H9 (cell line): ENCODE results near the gene KIZ. TPM values are rescaled to one million over a fixed set of nuclear protein-coding genes. Genes with fewer than 3 reads are reported as not detected.

ENCODE experiments used
- DNase-seq: peaks from one replicate; pipeline ENCODE4 v3.0.0-alpha.2; 2017
- H2AFZ ChIP-seq: one replicate; pipeline ENCODE4 v1.6.1; 2013; ENCODE audit warnings: mild to moderate bottlenecking, low read length, control low read depth, moderate library complexity
- H2AK5ac ChIP-seq: 2 replicates; pipeline ENCODE4 v1.6.1; 2013; ENCODE audit warnings: low read length, control low read depth, mixed read lengths; ENCODE audit not compliant: insufficient read length
- H2BK120ac ChIP-seq: one replicate; pipeline ENCODE4 v1.6.1; 2013; ENCODE audit warnings: low read depth, mild to moderate bottlenecking, low read length, control low read depth, inconsistent platforms; ENCODE audit not compliant: poor library complexity, severe bottlenecking
- H2BK12ac ChIP-seq: 2 replicates; pipeline ENCODE4 v1.6.1; 2013; ENCODE audit warnings: low read length, control low read depth, mixed read lengths, low read depth; ENCODE audit not compliant: insufficient read length
- H2BK15ac ChIP-seq: 2 replicates; pipeline ENCODE4 v1.6.1; 2013; ENCODE audit warnings: low read depth, low read length, control low read depth
- H2BK20ac ChIP-seq: one replicate; pipeline ENCODE4 v1.6.1; 2013; ENCODE audit warnings: low read depth, mild to moderate bottlenecking, low read length, control low read depth, inconsistent platforms; ENCODE audit not compliant: poor library complexity, severe bottlenecking
- H2BK5ac ChIP-seq: 2 replicates; pipeline ENCODE4 v1.6.1; 2013; ENCODE audit warnings: low read length, control low read depth, mixed read lengths; ENCODE audit not compliant: insufficient read length
- H3K14ac ChIP-seq: 2 replicates; pipeline ENCODE4 v1.6.1; 2013; ENCODE audit warnings: low read length, control low read depth; ENCODE audit not compliant: insufficient read depth
- H3K18ac ChIP-seq: 2 replicates; pipeline ENCODE4 v1.6.1; 2013; ENCODE audit warnings: low read depth, mild to moderate bottlenecking, mixed read lengths, low read length, control low read depth; ENCODE audit not compliant: insufficient read length
- H3K23ac ChIP-seq: 2 replicates; pipeline ENCODE4 v1.6.1; 2013; ENCODE audit warnings: low read length, control low read depth, mixed read lengths, low read depth; ENCODE audit not compliant: insufficient read length
- H3K23me2 ChIP-seq: 2 replicates; pipeline ENCODE4 v1.6.1; 2013; ENCODE audit warnings: low read depth, mild to moderate bottlenecking, mixed read lengths, low read length, control low read depth; ENCODE audit not compliant: insufficient read length, poor library complexity, severe bottlenecking
- H3K27ac ChIP-seq: 2 replicates; pipeline ENCODE4 v1.5.1; 2013; ENCODE audit warnings: low read length, control low read depth, mixed read lengths, low read depth; ENCODE audit not compliant: insufficient read length
- H3K27me3 ChIP-seq: 2 replicates; pipeline ENCODE4 v1.6.1; 2013; ENCODE audit warnings: low read length, control low read depth, inconsistent platforms; ENCODE audit not compliant: insufficient read depth
- H3K4ac ChIP-seq: 2 replicates; pipeline ENCODE4 v1.6.1; 2013; ENCODE audit warnings: low read depth, mild to moderate bottlenecking, control low read depth, inconsistent platforms, low read length, moderate library complexity
- H3K4me1 ChIP-seq: 2 replicates; pipeline ENCODE4 v1.6.1; 2013; ENCODE audit warnings: low read length, control low read depth, inconsistent platforms; ENCODE audit not compliant: insufficient read depth
- H3K4me2 ChIP-seq: 2 replicates; pipeline ENCODE4 v1.6.1; 2013; ENCODE audit warnings: low read length, control low read depth, mixed read lengths; ENCODE audit not compliant: insufficient read length, insufficient read depth
- H3K56ac ChIP-seq: 2 replicates; pipeline ENCODE4 v1.6.1; 2013; ENCODE audit warnings: low read depth, mild to moderate bottlenecking, mixed read lengths, low read length, control low read depth; ENCODE audit not compliant: insufficient read length
- H3K79me1 ChIP-seq: 2 replicates; pipeline ENCODE4 v1.6.1; 2013; ENCODE audit warnings: low read depth, mild to moderate bottlenecking, moderate library complexity, low read length, control low read depth, inconsistent platforms; ENCODE audit not compliant: insufficient read depth, poor library complexity, severe bottlenecking
- H3K79me2 ChIP-seq: 2 replicates; pipeline ENCODE4 v1.6.1; 2013; ENCODE audit warnings: low read length, control low read depth, inconsistent platforms; ENCODE audit not compliant: insufficient read depth
- H3K9ac ChIP-seq: 2 replicates; pipeline ENCODE4 v1.6.1; 2013; ENCODE audit warnings: low read length, control low read depth, mixed read lengths; ENCODE audit not compliant: insufficient read length; ENCODE audit errors: extremely low read depth
- H3K9me3 ChIP-seq: one replicate; pipeline ENCODE4 v1.6.1; 2013; ENCODE audit warnings: low read depth, low read length, inconsistent platforms; ENCODE audit not compliant: control insufficient read depth
- H3T11ph ChIP-seq: one replicate; pipeline ENCODE4 v1.6.1; 2013; ENCODE audit warnings: mild to moderate bottlenecking, low read length, control low read depth, inconsistent platforms
- H4K20me1 ChIP-seq: one replicate; pipeline ENCODE4 v1.6.1; 2013; ENCODE audit not compliant: control insufficient read depth, insufficient read length, insufficient read depth
- H4K5ac ChIP-seq: 2 replicates; pipeline ENCODE4 v1.6.1; 2013; ENCODE audit warnings: low read depth, mild to moderate bottlenecking, mixed read lengths, low read length, control low read depth; ENCODE audit not compliant: insufficient read length
- H4K8ac ChIP-seq: replicated peaks from 2 replicates; pipeline ENCODE4 v1.6.1; 2013; ENCODE audit warnings: low read length, control low read depth, mixed read lengths, low read depth; ENCODE audit not compliant: insufficient read length
- H4K91ac ChIP-seq: 2 replicates; pipeline ENCODE4 v1.6.1; 2013; ENCODE audit warnings: low read depth, mild to moderate bottlenecking, moderate library complexity, mixed read lengths, low read length, control low read depth; ENCODE audit not compliant: insufficient read length
- H3K27ac Mint-ChIP-seq, 3 experiments: 2 replicates in 2 of 3; 3 replicates in 1 of 3; pipeline ENCODE4 v1.8.0; 2020 to 2021; ENCODE audit warnings: mixed read lengths in 3 of 3, mild to moderate bottlenecking in 1 of 3, moderate library complexity in 1 of 3
- H3K27me3 Mint-ChIP-seq: 2 replicates; pipeline ENCODE4 v1.8.0; 2021; ENCODE audit warnings: low read depth, mild to moderate bottlenecking, moderate library complexity, mixed read lengths
- H3K36me3 Mint-ChIP-seq, 3 experiments: 2 replicates in 2 of 3; 3 replicates in 1 of 3; pipeline ENCODE4 v1.8.0; 2020 to 2021; ENCODE audit warnings: low read depth in 3 of 3, mixed read lengths in 3 of 3; ENCODE audit not compliant: insufficient read depth in 1 of 3
- H3K4me1 Mint-ChIP-seq, 2 experiments: 2 replicates each; pipeline ENCODE4 v1.8.0; 2020; ENCODE audit warnings: mixed read lengths in 2 of 2
- H3K4me3 Mint-ChIP-seq, 2 experiments: 2 replicates in 1 of 2; 3 replicates in 1 of 2; pipeline ENCODE4 v1.8.0; 2020 to 2021; ENCODE audit warnings: mild to moderate bottlenecking in 2 of 2, mixed read lengths in 2 of 2, moderate library complexity in 1 of 2
- H3K9me3 Mint-ChIP-seq, 2 experiments: 2 replicates in 1 of 2; 3 replicates in 1 of 2; pipeline ENCODE4 v1.8.0; 2020; ENCODE audit warnings: mild to moderate bottlenecking in 2 of 2, mixed read lengths in 2 of 2, moderate library complexity in 1 of 2
- WGBS: extraction: QIAGEN DNeasy Blood & Tissue Kit; methylation state at CpG from one replicate; pipeline ENCODE4 v1.1.7; 2013; ENCODE audit warnings: missing lambda C conversion rate, low lambda C conversion rate, mixed read lengths; ENCODE audit not compliant: insufficient read length; ENCODE audit errors: extremely low coverage; 5-methylcytosine and 5-hydroxymethylcytosine counted together
- total RNA-seq: library from RNA; stranded (reverse); gene quantifications from 2 replicates; pipeline ENCODE4 v1.2.1, GENCODE V29; 2021
- TF ChIP-seq, protein P1 (sequence below): fragments of 200-600 bp; sonication (generic); conservative IDR thresholded peaks from 3 replicates; pipeline ENCODE4 v1.8.0; 2021; ENCODE audit warnings: antibody characterized with exemption, mild to moderate bottlenecking

The KIZ gene
- total RNA-seq, 1 experiment from 2014 or later: 29.3 TPM

GRCh38 chr20:21273755-21274386 lies 148.0 kb downstream of the KIZ start:
- no peak for DNase-seq
- no peak overlapping the region for H4K5ac ChIP-seq
- no peak overlapping the region for H2BK15ac ChIP-seq
- H3K79me2 ChIP-seq: no peaks in the 10 kb centered on the region
- Mint-ChIP-seq H3K36me3 (no peaks in the 10 kb centered on the region; a peak in 1 of 7 replicates), H3K27me3 (no peaks in the 10 kb centered on the region; the same call in none of the 2 replicates), H3K9me3 (no peaks in the 10 kb centered on the region; a peak in 1 of 5 replicates), H3K27ac (no peak overlapping the region), H3K4me3 (no peak overlapping the region), H3K4me1 (no peaks in the 10 kb centered on the region)
- H2AK5ac ChIP-seq: no peak overlapping the region
- H2BK120ac ChIP-seq: no peak overlapping the region
- no peak overlapping the region for H2BK5ac ChIP-seq
- H3K4me1 ChIP-seq: no peaks in the 10 kb centered on the region
- no CpG with 5 or more reads among the region's 8 CpGs for WGBS
- H3K4me2 ChIP-seq: no peak overlapping the region
- H3K18ac ChIP-seq: no peak overlapping the region
- no peak overlapping the region for H2BK20ac ChIP-seq
- no peak overlapping the region for H3K56ac ChIP-seq
- no peaks in the 10 kb centered on the region for H3K9me3 ChIP-seq
- no peak overlapping the region for H3T11ph ChIP-seq
- H3K9ac ChIP-seq: no peak overlapping the region
- H3K23me2 ChIP-seq: no peaks in the 10 kb centered on the region
- H2BK12ac ChIP-seq: no peak overlapping the region
- H3K27ac ChIP-seq: no peak overlapping the region
- no peak overlapping the region for H4K8ac ChIP-seq
- H3K4ac ChIP-seq: no peak overlapping the region
- no peaks in the 10 kb centered on the region for H3K27me3 ChIP-seq
- no peak overlapping the region for H4K91ac ChIP-seq
- TF ChIP-seq, protein P1, sequence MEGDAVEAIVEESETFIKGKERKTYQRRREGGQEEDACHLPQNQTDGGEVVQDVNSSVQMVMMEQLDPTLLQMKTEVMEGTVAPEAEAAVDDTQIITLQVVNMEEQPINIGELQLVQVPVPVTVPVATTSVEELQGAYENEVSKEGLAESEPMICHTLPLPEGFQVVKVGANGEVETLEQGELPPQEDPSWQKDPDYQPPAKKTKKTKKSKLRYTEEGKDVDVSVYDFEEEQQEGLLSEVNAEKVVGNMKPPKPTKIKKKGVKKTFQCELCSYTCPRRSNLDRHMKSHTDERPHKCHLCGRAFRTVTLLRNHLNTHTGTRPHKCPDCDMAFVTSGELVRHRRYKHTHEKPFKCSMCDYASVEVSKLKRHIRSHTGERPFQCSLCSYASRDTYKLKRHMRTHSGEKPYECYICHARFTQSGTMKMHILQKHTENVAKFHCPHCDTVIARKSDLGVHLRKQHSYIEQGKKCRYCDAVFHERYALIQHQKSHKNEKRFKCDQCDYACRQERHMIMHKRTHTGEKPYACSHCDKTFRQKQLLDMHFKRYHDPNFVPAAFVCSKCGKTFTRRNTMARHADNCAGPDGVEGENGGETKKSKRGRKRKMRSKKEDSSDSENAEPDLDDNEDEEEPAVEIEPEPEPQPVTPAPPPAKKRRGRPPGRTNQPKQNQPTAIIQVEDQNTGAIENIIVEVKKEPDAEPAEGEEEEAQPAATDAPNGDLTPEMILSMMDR: no peak
- no peak overlapping the region for H2AFZ ChIP-seq
- no peak overlapping the region for H3K14ac ChIP-seq
- H3K23ac ChIP-seq: no peak overlapping the region
- no peaks in the 10 kb centered on the region for H3K79me1 ChIP-seq
- H4K20me1 ChIP-seq: no peaks in the 10 kb centered on the region
